Keratinocyte (primary cell): ENCODE data around the gene NUDT14. TPM values are rescaled to one million over a fixed set of nuclear protein-coding genes. Genes with fewer than 3 reads are reported as not detected.

ENCODE experiments used
- DNase-seq: peaks from one replicate; pipeline ENCODE4 v3.0.0-alpha.2; 2011; ENCODE audit warnings: low read depth, missing footprints, low spot score
- FAIRE-seq: peaks from 2 replicates; lab custom pipeline; 2011; peaks lifted over from hg19 to GRCh38; lab: Jason Lieb, UNC
- H2AFZ ChIP-seq: 2 replicates; pipeline ENCODE4 v1.6.0; 2012; ENCODE audit warnings: low read length, control low read depth, inconsistent platforms; ENCODE audit not compliant: control insufficient read depth
- H3K27ac ChIP-seq: 2 replicates; pipeline ENCODE4 v1.5.1; 2011; ENCODE audit warnings: low read length; ENCODE audit not compliant: control insufficient read depth, insufficient read depth
- H3K27me3 ChIP-seq: 3 replicates; pipeline ENCODE4 v1.6.0; 2011; ENCODE audit warnings: low read length; ENCODE audit not compliant: control insufficient read depth, insufficient read depth; ENCODE audit errors: extremely low read depth
- H3K36me3 ChIP-seq, 2 experiments: 2 replicates in 1 of 2; 3 replicates in 1 of 2; pipeline ENCODE4 v1.5.1; 2011; ENCODE audit warnings: low read length in 2 of 2, mild to moderate bottlenecking in 1 of 2; ENCODE audit not compliant: control insufficient read depth in 2 of 2, insufficient read depth in 2 of 2; ENCODE audit errors: extremely low read depth in 1 of 2
- H3K4me1 ChIP-seq: 3 replicates; pipeline ENCODE4 v1.5.1; 2011; ENCODE audit warnings: low read length; ENCODE audit not compliant: control insufficient read depth, insufficient read depth; ENCODE audit errors: extremely low read depth
- H3K4me2 ChIP-seq: 3 replicates; pipeline ENCODE4 v1.6.0; 2011; ENCODE audit warnings: low read depth, low read length; ENCODE audit not compliant: control insufficient read depth, insufficient read depth; ENCODE audit errors: extremely low read depth
- H3K4me3 ChIP-seq, 3 experiments: fragments of 200-600 bp in 1 of 3; sonication (generic) in 1 of 3; 2 replicates in 2 of 3; 3 replicates in 1 of 3; pipeline ENCODE4 v1.5.1; 2011 to 2016; ENCODE audit warnings: low read length in 3 of 3, mild to moderate bottlenecking in 3 of 3, control low read depth in 2 of 3, inconsistent platforms in 1 of 3, low read depth in 1 of 3, mixed read lengths in 1 of 3, mixed run types in 1 of 3, moderate library complexity in 1 of 3; ENCODE audit not compliant: control insufficient read depth in 2 of 3, insufficient read depth in 2 of 3; ENCODE audit errors: extremely low read depth in 1 of 3
- H3K79me2 ChIP-seq: 2 replicates; pipeline ENCODE4 v1.6.0; 2012; ENCODE audit warnings: low read length; ENCODE audit not compliant: control insufficient read depth, insufficient read depth
- H3K9ac ChIP-seq: 3 replicates; pipeline ENCODE4 v1.6.0; 2011; ENCODE audit warnings: low read length; ENCODE audit not compliant: control insufficient read depth, insufficient read depth; ENCODE audit errors: extremely low read depth
- H3K9me1 ChIP-seq: 3 replicates; pipeline ENCODE4 v1.6.0; 2011; ENCODE audit warnings: low read length; ENCODE audit not compliant: control insufficient read depth, insufficient read depth; ENCODE audit errors: extremely low read depth
- H3K9me3 ChIP-seq: 2 replicates; pipeline ENCODE4 v1.5.1; 2012; ENCODE audit warnings: low read depth, low read length; ENCODE audit not compliant: control insufficient read depth
- H4K20me1 ChIP-seq: 3 replicates; pipeline ENCODE4 v1.6.0; 2011; ENCODE audit warnings: low read length; ENCODE audit not compliant: control insufficient read depth, insufficient read depth; ENCODE audit errors: extremely low read depth
- CTCF ChIP-seq, 3 experiments: IDR thresholded peaks in 1 of 3; conservative IDR thresholded peaks in 1 of 3; optimal IDR thresholded peaks in 1 of 3; 2 replicates in 2 of 3; 3 replicates in 1 of 3; pipeline versions ENCODE3 to v1.5.1; 2011; ENCODE audit warnings: low read length in 3 of 3, mild to moderate bottlenecking in 3 of 3, moderate library complexity in 2 of 3, control low read depth in 1 of 3, inconsistent platforms in 1 of 3; ENCODE audit not compliant: insufficient read depth in 2 of 3; ENCODE audit errors: extremely low read depth in 1 of 3
- EZH2 ChIP-seq: IDR thresholded peaks from one replicate; pipeline ENCODE4 v1.6.1; 2012; ENCODE audit warnings: inconsistent platforms, mild to moderate bottlenecking, low read length, moderate library complexity
- dilution Hi-C: fragments of 300-500 bp; cut with MboI; formaldehyde crosslinking; loops from one replicate; pipeline ENCODE4 v1.7.0; 2020; ENCODE audit warnings: low sequenced_read_pairs; ENCODE audit not compliant: extremely low pct_ligation_motif_present
- polyA plus RNA-seq, 5 experiments: library from polyadenylated mRNA; depleted of rRNA in 3 of 5; stranded (reverse) in 3 of 5; stranded (forward) in 1 of 5; unstranded in 1 of 5; fragments of >200 nt; gene quantifications; 1 replicate in 1 of 5; 2 replicates in 3 of 5; 3 replicates in 1 of 5; pipeline versions ENCODE4 v1.2.1 to v1.2.3, GENCODE V29; 2011 to 2012; ENCODE audit warnings: missing spikeins in 2 of 5, low read depth in 1 of 5, low replicate concordance in 1 of 5

Gene NUDT14
- polyA plus RNA-seq, 1 donor (not counting 4 experiments of a cell fraction or from before 2014, with no cell fraction given) = 15.6 TPM

DNA sequence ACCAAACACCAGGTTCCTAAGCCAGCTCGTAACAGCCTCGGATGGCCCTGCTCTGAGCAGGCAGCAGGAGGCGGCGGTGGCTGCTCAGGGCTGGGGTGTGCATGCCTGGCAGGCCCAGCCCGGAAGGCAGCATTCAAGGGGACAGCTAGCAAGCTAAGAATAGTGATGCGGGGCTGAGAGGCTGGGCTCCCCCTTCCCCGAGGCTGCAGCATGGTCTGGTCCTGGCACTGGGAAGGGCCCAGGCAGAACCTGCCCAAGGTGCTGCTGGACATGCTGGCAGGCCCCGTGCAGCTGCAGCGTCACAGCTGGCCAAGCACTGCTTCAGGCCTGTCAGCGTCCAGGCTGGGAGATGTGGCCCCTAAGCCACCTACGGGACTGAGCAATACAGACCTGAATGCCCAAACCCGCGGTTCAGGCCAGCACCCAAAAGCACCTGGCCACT lies 26.4 kb upstream of the NUDT14 start:
- no peak overlapping the region for H3K4me2 ChIP-seq
- FAIRE-seq = no peak

GRCh38 chr14:105206873-105207272 lies 25.8 kb upstream of the NUDT14 start:
- H3K4me1 ChIP-seq = peaks cover 11% of the 10 kb centered on the region
- no peak overlapping the region for H3K9ac ChIP-seq
- no peaks in the 10 kb centered on the region for H3K9me1 ChIP-seq
- dilution Hi-C loops = no loop called here
- no peak overlapping the region for H3K4me3 ChIP-seq
- H3K27me3 ChIP-seq = no peaks in the 10 kb centered on the region
- no peaks in the 10 kb centered on the region for H3K9me3 ChIP-seq
- no peak overlapping the region for H2AFZ ChIP-seq
- H3K27ac ChIP-seq = no peak overlapping the region
- H3K4me2 ChIP-seq = no peak overlapping the region
- no peaks in the 10 kb centered on the region for H3K79me2 ChIP-seq
- peaks cover 0 to 3% of the 10 kb centered on the region in 2 experiments for H3K36me3 ChIP-seq
- TF ChIP-seq EZH2 = no peak
- TF ChIP-seq CTCF (optimal IDR thresholded peaks at IDR 0.05 in 1 of 3, IDR thresholded peaks at IDR 0.05 in 1 of 3, conservative IDR thresholded peaks at IDR 0.05 in 1 of 3; ENCODE audit: extremely low read depth in 1 of 3, insufficient read depth in 2 of 3, low read length in 3 of 3) = no peak
- FAIRE-seq (no peak), DNase-seq (no peak)
- H4K20me1 ChIP-seq = no peaks in the 10 kb centered on the region

More for the DNA sequence above, 26.4 kb upstream of the NUDT14 start:
- peaks cover 0 to 7% of the 10 kb centered on the region in 2 experiments for H3K36me3 ChIP-seq
- H3K27me3 ChIP-seq = no peaks in the 10 kb centered on the region
- H3K79me2 ChIP-seq = no peaks in the 10 kb centered on the region
- H3K27ac ChIP-seq = no peak overlapping the region
- H3K4me3 ChIP-seq = no peak overlapping the region
- no peak for DNase-seq
- H4K20me1 ChIP-seq = no peaks in the 10 kb centered on the region
- no peaks in the 10 kb centered on the region for H3K9me3 ChIP-seq
- no peak overlapping the region for H3K9ac ChIP-seq
- peaks cover 11% of the 10 kb centered on the region for H3K4me1 ChIP-seq
- no peak overlapping the region for H2AFZ ChIP-seq
- H3K9me1 ChIP-seq = no peaks in the 10 kb centered on the region
- dilution Hi-C loops = no loop called here
- peak in 1 of 3 experiments; percentile 12 for TF ChIP-seq CTCF (optimal IDR thresholded peaks at IDR 0.05 in 1 of 3, IDR thresholded peaks at IDR 0.05 in 1 of 3, conservative IDR thresholded peaks at IDR 0.05 in 1 of 3; ENCODE audit: extremely low read depth in 1 of 3, insufficient read depth in 2 of 3, low read length in 3 of 3)
- no peak for TF ChIP-seq EZH2
